OCI-LY7 (cell line): Measurements from ENCODE around the gene UHMK1.

ENCODE experiments used
- CTCF ChIP-seq: fragments of 200-600 bp; sonication (generic); conservative IDR thresholded peaks from 2 replicates; pipeline ENCODE4 v1.5.1; 2014; ENCODE audit warnings: mild to moderate bottlenecking, antibody characterized with exemption, low read length, moderate library complexity, mixed read lengths
- EZH2phosphoT487 ChIP-seq: fragments of 200-600 bp; sonication (generic); IDR thresholded peaks from 2 replicates; pipeline ENCODE4 v1.6.1; 2018; ENCODE audit warnings: low read depth, borderline replicate concordance, mild to moderate bottlenecking, mixed run types, antibody characterized with exemption, low read length, moderate library complexity, mixed read lengths

- TF ChIP-seq CTCF (no peak), EZH2phosphoT487 (no peak)
Measured at GRCh38 chr1:162566870-162567269, 69.3 kb downstream of the UHMK1 start.
